Thyroid gland (tissue), 4 donors: Measurements from ENCODE around the gene FAM118A.

Source experiments
- CTCF ChIP-seq, 6 experiments: fragments of 200-600 bp in 3 of 6; fragments of 450-650 bp in 3 of 6; sonication (generic) in 3 of 6; IDR thresholded peaks; one replicate each; pipeline ENCODE4 v1.5.1; 2016 to 2019; ENCODE audit warnings: antibody characterized with exemption in 6 of 6, mild to moderate bottlenecking in 2 of 6, inconsistent platforms in 1 of 6, moderate library complexity in 1 of 6
- POLR2A ChIP-seq, 2 donors: fragments of 450-650 bp; IDR thresholded peaks; one replicate each; pipeline ENCODE4 v1.6.1; 2017; ENCODE audit warnings: antibody characterized with exemption in 2 of 2, mild to moderate bottlenecking in 2 of 2, moderate library complexity in 1 of 2

GRCh38 chr22:45340323-45340722 lies 30.6 kb downstream of the FAM118A start:
- TF ChIP-seq CTCF (IDR thresholded peaks at IDR 0.05), result no peak
- no peak for TF ChIP-seq POLR2A (IDR thresholded peaks at IDR 0.05)
